Right hindlimb (tissue), 1 donor: ENCODE results near the gene BMP6.

Experiments used
- DNase-seq: peaks from one replicate; pipeline ENCODE4 v3.0.0-alpha.2; 2018

The BMP6 gene

DNA sequence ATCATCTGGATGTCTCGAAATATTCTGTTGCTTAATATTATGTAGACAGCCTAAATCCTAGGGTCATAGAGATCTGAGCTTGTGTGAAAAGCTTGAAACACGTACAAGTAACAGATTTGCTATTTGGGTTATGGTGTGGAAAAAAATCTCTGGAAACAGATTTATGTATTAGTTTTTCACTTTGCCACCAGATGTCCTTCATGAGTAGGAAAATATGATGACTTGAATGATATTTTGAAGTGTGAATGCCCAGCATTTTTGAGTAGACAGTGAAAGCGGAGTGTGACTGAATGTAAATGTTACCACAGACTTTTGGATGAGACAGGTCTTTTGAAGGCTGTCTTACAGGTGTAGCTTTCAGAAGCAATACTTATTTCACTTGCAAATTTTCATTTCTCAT lies 4.2 kb upstream of the BMP6 start:
- DNase-seq, result no peak

DNA sequence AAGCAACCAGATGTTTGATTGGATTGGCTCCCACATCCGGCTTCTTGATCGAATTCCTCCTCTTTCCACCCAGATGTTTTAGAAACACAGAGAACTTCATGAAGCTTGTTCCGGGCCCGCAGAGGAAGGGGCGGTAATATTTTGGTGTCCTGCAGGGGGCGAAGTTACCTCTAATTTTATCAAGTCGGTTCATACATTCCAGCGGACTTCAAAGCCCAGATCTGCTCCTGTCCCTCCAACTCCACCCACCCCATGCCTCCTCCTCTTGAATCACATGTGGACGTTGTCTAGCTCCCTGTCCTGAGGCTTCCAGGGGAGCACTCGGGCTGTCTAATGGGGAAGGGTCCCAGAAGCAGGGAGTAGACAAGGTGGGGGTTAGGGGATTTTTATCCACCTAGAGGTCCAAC lies 2.9 kb upstream of the BMP6 start:
- DNase-seq, result peak; percentile 85

DNA sequence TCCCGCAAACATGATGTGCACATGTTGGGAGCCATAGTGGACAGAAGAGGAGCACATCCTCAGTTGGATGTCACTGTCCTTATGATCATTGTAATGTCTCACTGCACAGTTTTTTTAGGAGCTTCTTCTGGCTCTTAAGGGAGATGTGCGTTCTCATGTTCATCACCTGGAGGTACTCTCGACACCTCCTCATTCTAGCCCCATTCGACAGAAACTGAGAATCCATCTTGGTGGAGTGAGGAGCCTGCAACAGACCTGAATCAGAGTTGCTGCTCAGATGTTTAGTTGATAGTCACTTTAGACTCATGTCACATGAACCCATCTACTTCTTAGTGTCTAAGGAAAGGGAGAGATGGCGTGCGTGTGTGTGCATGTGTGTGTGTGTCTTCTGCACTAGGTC lies 2.3 kb upstream of the BMP6 start:
- DNase-seq, result no peak

DNA sequence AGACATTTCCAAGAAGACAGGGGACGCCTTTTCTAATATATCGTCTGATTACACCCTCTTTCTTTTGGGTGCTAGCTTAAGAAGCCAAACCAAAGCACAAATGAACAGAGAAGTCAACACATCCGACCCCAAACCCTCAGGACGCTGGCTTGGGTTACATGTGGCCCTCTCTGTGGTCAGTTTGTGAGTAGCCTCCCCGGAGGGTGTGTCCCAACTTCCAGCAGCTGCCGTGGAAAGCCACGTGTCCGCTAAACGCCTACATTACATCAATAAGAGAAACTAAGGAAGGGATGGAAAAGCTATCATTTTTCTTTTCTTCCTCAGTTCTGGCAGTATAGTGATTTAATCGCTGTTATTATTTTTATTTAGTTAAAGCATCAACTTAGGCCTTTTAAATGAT lies 487 bp upstream of the BMP6 start:
- peak; percentile 37 for DNase-seq

DNA sequence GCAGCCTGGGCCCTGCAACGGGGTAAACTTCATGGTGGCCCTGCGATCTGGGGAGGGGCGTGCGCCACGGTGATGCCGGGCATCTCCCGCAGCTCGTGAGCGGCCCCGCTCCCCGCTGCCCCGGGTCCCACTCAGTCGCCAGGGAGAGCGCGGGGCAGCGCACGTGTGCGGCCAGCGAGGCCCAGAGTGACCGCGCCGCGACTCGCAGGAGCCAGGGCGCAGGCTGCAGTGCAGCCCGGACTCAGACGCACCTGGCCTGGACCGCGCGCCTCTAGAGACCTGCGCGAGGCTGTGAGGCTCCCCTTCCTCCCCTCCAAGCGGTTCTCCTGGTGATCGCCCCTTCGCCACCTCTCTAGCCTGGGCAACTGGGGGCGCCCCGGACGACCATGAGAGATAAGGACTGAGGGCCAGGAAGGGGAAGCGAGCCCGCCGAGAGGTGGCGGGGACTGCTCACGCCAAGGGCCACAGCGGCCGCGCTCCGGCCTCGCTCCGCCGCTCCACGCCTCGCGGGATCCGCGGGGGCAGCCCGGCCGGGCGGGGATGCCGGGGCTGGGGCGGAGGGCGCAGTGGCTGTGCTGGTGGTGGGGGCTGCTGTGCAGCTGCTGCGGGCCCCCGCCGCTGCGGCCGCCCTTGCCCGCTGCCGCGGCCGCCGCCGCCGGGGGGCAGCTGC lies 652 bp downstream of the BMP6 start:
- DNase-seq, result peak; percentile 31

DNA sequence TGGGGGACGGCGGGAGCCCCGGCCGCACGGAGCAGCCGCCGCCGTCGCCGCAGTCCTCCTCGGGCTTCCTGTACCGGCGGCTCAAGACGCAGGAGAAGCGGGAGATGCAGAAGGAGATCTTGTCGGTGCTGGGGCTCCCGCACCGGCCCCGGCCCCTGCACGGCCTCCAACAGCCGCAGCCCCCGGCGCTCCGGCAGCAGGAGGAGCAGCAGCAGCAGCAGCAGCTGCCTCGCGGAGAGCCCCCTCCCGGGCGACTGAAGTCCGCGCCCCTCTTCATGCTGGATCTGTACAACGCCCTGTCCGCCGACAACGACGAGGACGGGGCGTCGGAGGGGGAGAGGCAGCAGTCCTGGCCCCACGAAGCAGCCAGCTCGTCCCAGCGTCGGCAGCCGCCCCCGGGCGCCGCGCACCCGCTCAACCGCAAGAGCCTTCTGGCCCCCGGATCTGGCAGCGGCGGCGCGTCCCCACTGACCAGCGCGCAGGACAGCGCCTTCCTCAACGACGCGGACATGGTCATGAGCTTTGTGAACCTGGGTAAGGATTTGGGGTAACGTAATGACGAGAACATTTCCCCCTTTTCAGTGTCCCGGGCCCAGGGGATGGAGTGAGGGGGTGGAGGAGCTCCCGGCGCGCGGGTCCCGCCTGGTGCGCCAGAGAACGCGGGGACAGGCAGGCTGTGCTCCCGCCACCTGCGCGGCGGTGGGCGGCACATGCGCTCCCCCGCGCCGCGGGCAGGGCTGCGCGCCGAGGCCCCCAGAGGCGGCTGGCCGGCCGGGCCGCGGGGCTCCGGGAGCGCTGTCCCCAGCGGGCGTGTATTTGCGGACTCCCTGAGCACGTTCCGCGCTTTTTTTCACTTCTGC lies 1.4 kb downstream of the BMP6 start:
- DNase-seq, result peak; percentile 44

DNA sequence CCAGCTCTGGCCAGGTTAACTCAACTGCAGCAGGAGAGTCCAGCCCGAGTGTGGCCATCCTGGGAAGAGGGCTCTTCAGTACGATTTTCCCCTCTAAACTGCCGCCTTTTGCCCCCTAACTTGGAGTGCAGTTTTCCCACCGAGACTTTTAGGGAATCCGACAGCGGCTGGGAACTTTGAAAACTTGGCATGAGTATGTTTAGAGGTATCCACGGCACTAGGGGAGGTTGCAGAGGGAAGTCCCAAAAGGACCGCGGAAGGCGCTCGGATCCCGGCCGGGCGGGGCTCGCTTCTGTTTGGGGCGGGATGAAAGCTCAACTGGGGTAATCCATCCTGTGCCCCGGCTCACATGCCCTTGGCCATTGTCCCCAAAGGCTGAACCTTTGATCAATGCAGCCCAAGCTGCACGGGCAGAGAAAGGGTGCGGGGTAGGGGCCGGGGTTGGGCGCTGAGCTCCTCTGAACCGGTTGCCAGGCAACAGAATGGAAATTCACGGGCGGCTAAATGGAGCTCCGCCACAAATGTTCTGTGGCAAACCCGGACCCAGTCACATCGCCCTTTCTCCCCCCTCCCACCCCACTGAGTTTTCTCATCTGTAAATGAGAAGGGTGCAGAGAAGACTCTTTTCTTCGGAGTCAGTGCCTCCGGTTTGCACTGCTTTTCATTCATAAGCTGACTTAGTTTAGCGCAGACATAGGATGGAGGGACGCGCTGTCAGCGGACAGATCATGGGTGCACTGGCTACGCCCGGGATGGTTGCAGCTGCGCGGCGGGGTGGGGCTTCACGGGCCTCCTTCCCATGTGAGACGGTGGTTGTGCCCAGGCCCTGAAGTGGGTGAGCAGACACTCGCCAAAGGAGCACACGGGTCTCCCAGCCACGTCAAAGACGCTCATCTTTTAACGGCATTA lies 2.3 kb downstream of the BMP6 start:
- DNase-seq, result peak; percentile 61

DNA sequence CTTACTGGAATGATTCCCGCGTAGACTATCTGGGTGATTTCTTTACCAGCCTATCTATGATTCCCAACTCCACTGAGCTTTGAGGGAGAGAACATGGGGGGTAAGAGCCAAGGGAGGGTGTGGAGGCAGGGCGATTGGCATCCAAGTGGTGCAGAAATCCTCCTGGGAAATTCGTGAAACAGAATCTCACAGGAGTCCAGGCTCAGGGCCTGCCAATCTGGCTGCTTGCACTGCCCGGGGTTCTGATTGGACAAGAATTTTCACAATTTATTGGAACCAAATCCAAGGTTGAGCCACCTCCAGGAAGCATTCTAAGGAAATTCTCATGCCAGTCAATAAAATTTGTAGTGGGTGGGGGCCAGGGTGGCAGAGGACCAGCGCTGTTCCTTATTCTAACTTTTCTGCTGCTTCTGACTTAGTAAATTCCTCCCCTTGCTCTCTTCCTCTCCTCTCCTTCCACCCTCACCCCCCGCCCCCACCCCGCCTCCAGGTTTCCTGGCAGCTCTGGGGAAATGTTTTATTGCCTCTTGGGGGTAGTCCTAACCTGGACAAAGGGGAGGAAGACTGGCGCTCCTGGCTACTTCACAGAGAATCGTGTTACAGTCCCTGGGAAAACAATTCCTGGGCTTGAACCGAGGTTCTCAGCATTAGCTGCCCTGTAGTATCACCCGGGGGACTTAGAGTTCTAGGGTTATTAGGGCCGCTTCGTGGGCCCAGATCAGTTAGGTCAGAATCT lies 3.1 kb downstream of the BMP6 start:
- DNase-seq, result no peak

DNA sequence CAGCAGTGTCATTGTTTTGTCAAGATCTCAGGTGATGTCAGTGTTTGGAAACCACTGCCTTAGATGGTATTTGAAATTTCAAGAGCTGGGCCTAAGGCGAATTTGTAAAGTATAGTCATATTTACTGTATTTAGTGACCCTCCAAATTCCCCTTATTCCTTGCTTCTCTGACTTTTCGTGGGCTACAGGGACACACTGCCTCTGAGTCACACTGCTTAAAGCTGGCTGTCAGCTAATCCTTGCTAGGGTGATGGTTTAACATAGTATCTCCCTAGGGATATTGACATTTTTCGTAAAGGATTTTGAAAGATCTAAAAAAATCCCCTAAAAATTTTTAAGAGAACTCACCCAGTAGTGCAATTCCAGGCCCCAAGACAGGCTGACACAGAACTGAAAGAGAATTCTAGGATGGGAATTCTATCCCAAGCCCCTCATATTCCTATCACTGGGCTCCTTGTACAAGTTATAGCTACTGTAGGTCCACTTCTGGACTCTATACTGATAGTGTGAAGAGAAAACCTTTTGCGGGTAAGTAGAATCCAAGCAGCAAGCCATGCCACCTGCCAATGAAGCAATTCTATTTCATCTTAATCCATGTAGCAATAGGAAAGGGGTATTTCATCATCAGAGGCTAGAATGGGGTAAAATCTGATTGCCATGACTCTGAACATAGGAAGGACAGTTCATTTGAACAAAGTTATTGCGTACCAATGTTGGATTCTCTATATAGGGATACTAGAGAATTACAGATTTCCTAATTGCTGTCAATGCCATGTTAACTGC lies 4.3 kb downstream of the BMP6 start:
- DNase-seq, result no peak

DNA sequence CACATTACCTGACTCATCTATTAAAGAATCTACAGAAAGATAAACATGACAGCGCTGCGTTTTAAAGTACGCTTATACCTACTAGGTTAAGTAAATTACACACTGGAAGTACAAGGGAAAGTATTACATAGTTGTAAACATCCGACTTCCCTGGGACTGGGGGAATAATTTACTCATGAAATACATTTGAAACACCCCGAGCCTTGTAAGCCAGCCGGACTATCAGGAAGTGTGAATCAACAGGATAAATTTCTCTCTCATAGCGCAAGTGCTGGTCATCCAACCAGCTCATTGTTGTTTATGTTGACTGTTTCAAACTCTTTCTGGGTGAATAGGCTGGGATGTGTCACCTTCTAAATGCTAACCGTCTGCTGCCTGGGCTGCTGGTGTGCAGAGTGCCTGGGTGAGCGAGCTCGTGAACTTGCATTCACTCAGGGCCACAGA lies 4.9 kb downstream of the BMP6 start:
- no peak for DNase-seq

DNA sequence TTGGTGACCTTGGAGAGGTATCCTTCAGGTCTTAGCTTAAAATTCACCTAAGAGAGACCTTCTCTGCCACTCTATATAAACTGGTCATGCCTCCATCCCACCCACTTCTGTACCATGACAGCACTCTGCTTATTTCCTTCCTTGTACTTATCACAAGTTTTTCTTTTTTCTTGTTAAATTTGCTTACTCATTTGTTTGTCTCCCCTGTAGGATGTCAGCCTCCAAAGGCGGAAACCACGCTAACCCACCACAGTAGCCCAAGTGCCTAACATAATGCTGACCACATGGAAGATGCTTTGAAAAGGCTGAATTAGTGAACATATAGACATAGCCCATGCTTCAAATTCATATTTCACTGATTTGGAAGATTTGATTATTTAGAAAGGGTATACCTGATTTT lies 5.4 kb downstream of the BMP6 start:
- DNase-seq, result no peak

DNA sequence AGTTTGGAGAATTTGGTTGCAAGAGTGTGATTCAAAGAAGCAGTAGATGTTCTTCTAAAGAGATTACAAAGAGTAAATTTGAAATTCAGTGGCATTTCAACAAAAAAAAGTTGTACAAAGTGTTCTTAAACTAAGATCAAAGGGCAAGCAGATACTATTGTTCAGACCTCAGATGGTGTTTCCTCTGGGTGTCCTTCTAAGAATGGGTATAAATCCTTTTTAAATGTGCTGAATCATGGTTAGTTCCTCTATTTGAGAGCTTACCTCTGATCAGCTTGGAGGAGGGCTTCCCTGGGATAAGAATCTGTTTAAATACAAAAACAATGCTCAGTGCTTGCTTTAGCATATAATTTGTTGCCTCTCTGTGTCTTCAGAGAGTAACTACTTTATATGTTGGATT lies 6.3 kb downstream of the BMP6 start:
- DNase-seq, result no peak

DNA sequence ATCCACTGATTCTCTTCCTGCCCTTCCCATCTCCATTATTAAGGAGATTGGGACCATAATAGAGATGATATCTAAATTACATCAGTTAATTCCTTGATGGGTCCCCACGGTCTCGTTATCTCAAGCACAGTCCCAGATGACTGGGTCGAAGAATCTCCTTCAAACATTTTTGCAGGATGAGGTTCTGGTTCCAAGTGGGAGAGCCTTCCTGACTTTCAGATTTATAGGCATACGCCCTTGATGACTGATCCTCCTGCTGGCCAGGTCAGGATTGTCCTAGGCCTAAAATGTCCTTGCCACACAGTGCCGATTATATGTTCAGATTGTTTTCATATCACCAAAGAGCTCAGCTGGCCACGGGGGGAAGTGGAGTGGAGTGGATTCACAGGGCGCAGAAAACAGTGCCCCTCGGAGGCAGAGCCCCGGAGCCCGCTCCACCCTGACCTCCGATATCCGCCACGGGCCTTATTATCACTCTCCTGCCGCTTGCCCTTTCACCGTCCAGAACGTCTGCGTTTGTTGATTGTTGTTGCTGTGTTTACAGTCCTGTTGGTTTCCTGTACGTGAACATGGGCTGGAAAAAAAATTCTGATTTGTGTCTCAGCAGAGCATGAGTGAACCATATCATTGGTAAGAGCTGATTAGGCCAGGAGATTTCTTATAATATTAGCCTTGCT lies 8.9 kb downstream of the BMP6 start:
- no peak for DNase-seq

DNA sequence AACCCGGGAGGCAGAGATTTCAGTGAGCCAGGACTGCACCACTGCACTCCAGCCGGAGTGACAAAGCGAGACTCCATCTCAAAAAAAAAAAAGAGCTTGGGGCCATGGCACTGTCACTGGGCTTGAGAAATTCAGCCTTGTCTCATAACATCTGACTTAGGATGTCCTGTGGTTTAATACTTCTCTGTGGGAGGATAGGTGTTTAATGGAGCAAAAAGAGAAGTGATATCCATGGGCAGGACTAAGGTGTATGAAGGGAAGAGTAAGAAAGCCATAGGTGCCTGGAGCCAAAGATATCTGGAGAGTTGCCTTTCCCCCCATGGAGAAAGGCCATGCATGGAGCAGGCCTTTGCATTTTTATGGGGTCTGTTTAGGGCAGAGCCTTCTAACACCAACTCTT lies 11.2 kb downstream of the BMP6 start:
- no peak for DNase-seq

DNA sequence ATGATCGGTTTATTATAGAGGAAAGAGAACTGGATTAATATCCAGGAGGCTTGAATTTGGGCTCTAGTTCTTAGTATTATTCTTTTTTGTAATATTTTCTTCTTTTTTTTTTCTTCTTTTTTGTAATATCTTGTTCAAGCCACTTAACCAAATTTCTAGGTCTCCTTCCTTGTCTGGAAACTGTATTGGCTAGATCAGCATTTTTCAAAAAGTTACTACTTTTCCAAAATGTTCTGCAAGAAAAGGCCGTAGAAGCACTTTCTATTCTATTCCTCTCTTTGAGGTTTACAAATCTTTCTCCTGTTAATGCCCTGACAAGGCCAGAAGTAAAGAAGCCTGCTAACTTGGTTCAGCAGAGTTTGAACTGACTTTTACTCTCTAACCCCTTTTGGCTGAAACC lies 12.0 kb downstream of the BMP6 start:
- no peak for DNase-seq

DNA sequence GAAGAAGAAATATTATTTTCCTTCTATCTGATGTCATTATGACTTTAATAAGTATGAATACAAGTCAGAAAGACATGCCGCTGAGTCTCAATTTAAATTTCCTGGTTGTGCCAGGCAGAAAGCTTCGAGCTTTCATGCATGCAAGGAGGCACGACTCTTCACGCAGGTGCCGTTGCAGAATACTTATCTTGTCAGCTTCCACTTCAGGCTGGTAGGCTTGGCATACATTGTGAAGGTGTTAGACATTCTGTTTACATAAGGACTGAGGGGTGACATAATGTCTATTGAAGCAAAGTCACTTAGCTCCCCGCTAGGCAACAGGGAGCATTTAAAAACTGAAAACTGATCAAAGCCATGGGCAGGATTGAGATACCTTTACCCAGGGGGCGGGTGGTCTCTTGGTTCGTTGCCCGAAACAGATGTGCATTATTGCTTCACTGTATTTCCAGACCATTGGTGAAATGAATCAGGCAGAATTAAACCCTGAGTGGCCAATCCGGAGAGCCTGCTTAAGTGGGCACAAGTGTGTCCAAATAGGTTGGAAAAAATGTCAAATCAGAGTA lies 16.4 kb downstream of the BMP6 start:
- DNase-seq, result no peak

DNA sequence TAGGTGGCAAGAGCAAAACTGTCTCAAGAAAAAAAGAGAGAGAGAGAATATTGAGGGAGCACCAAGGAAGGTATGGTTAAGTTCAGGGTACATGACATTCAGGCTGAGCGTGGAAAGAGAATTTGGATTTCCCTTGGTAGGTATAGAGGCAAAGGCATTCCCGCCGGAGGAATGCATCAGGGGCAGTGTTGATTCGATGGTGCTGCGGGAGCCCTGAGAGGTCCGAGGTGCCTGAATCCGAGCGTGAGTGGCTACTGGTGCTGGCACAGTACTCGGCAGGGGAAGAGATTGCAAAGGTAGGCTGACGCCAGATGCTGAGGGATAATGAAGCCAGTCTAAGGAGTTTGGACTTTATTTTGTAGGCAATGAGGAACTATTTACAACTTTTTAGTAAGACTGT lies 20.0 kb downstream of the BMP6 start:
- DNase-seq, result no peak

DNA sequence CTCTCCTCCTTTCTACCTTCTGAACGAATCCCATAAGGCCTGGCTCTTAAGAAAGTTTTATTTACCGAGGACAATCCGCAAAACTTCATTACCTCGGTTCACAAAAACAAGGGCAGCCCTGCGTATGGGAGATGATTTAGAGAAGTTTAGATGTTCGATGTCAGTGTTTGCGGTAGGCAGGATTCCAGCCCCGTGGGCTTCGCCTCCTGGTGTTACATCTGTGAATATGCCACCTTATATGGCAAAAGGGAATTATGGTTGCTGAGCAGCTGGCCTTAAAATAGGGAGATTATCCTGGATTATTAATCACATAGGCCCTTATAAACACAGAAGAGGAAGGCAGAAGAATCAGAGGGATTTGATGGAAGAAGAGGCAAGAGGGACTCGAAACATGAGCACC lies 21.1 kb downstream of the BMP6 start:
- no peak for DNase-seq

DNA sequence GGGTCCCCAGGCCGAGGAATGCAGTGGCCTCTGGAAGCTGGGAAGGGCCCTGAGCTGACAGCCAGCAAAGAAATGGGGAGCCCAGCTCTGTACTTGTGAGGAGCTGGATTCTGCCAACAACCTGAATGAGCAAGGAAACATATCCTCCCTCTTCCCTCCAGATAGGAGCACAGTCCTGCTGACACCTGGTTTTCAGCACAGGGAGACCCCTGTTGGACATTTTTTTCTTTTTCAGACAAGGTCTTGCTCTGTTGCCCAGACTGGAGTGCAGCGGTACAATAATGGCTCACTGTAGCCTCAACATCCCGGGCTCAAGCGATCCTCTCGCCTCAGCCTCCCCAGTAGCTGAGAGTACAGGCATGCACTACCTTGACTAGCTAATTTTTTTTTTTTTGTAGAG lies 21.5 kb downstream of the BMP6 start:
- no peak for DNase-seq

DNA sequence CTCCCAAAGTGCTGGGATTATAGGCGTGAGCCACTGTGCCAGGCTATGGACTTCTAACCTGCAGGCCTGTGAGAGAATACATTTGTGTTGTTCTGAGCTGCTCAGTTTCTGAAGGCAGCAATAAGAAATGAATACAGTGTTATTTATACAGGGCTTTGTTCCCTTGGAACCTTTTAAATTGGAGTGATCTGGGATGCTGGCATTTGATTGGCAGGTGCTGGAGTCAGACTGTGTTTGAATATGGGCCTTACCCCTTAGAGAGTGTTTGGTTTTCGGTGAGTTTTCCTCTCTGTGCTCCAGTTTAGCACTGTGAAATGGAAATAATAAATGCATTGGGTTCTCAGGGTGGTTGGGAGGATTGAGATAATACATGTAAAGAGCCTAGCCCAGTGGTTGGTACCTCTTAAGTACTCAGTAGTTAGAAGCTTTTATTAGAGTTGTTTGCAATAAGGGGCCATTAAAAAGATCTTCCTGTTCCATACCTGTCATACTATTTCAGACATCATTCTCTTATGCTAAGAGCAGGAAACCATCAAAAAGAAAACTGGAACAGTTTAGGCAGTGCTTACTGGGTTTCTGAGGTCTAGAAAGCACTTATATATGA lies 22.1 kb downstream of the BMP6 start:
- DNase-seq, result no peak

DNA sequence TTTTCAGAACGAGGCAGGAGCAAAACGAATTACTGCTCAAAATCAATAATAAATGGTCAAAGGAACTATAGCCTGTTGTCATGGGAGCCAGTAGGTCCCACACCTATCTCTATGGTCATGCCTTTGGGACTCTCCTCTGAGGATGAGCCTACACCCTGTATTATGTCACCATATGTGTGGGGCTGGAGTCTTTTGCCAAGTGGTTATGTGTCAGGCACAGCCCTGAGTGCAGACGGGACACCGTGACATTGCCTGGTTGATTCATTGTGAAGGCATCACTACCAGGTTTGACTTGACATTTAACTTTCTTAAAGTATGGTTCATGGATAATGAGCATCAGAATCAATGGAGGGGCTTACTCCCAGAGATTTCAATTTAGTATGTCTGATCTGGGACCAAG lies 23.6 kb downstream of the BMP6 start:
- DNase-seq, result no peak
